Mesendoderm (in vitro differentiated cells): ENCODE data around the gene RRAS2.

Source experiments
- DNase-seq: peaks from one replicate; pipeline ENCODE4 v3.0.0; 2013
- H2AK5ac ChIP-seq: 2 replicates; pipeline ENCODE4 v1.6.1; 2013; ENCODE audit warnings: low read length, inconsistent platforms
- H2BK120ac ChIP-seq: 2 replicates; pipeline ENCODE4 v1.6.1; 2013; ENCODE audit warnings: low read depth, mild to moderate bottlenecking, low read length, moderate library complexity, mixed read lengths
- H2BK15ac ChIP-seq: replicated peaks from 2 replicates; pipeline ENCODE4 v1.6.1; 2013; ENCODE audit warnings: low read depth, mild to moderate bottlenecking, moderate library complexity
- H2BK5ac ChIP-seq: 2 replicates; pipeline ENCODE4 v1.6.1; 2013; ENCODE audit warnings: low read length, inconsistent platforms
- H3K18ac ChIP-seq: 2 replicates; pipeline ENCODE4 v1.6.1; 2013; ENCODE audit warnings: mild to moderate bottlenecking, low read length, mixed read lengths
- H3K23ac ChIP-seq: one replicate; pipeline ENCODE4 v1.6.1; 2013; ENCODE audit warnings: low read length
- H3K27ac ChIP-seq: 2 replicates; pipeline ENCODE4 v1.5.1; 2013; ENCODE audit warnings: low read depth, mild to moderate bottlenecking, inconsistent platforms, low read length, moderate library complexity
- H3K27me3 ChIP-seq: 2 replicates; pipeline ENCODE4 v1.6.1; 2013; ENCODE audit warnings: low read length, control low read depth, mild to moderate bottlenecking, inconsistent platforms; ENCODE audit not compliant: insufficient read depth, poor library complexity
- H3K36me3 ChIP-seq: 2 replicates; pipeline ENCODE4 v1.6.1; 2013; ENCODE audit warnings: low read length, inconsistent platforms; ENCODE audit not compliant: control insufficient read depth, insufficient read depth
- H3K4ac ChIP-seq: one replicate; pipeline ENCODE4 v1.6.1; 2013; ENCODE audit warnings: low read depth, mild to moderate bottlenecking, low read length, moderate library complexity
- H3K4me1 ChIP-seq: 2 replicates; pipeline ENCODE4 v1.6.1; 2013; ENCODE audit warnings: low read depth, low read length, inconsistent platforms; ENCODE audit not compliant: control insufficient read depth
- H3K4me2 ChIP-seq: 2 replicates; pipeline ENCODE4 v1.6.1; 2013; ENCODE audit warnings: low read length
- H3K4me3 ChIP-seq: 2 replicates; pipeline ENCODE4 v1.5.1; 2013; ENCODE audit warnings: mild to moderate bottlenecking, low read length
- H3K56ac ChIP-seq: one replicate; pipeline ENCODE4 v1.6.1; 2013; ENCODE audit warnings: low read length
- H3K79me1 ChIP-seq: 2 replicates; pipeline ENCODE4 v1.6.1; 2013; ENCODE audit warnings: low read length, inconsistent platforms
- H3K79me2 ChIP-seq: 2 replicates; pipeline ENCODE4 v1.6.1; 2013; ENCODE audit warnings: mild to moderate bottlenecking, low read length; ENCODE audit not compliant: control insufficient read depth, insufficient read depth
- H3K9ac ChIP-seq: 2 replicates; pipeline ENCODE4 v1.6.1; 2013; ENCODE audit warnings: low read length, inconsistent platforms
- H4K5ac ChIP-seq: one replicate; pipeline ENCODE4 v1.6.1; 2013; ENCODE audit warnings: low read length
- H4K8ac ChIP-seq: one replicate; pipeline ENCODE4 v1.6.1; 2013; ENCODE audit warnings: low read depth, mild to moderate bottlenecking, control low read depth, low read length, moderate library complexity
- WGBS: extraction: QIAGEN DNeasy Blood & Tissue Kit; methylation state at CpG from one replicate; pipeline ENCODE4 v1.1.7; 2013; ENCODE audit warnings: low lambda C conversion rate, missing lambda C conversion rate; ENCODE audit not compliant: insufficient coverage; ENCODE audit errors: extremely low coverage; 5-methylcytosine and 5-hydroxymethylcytosine counted together

The RRAS2 gene

DNA sequence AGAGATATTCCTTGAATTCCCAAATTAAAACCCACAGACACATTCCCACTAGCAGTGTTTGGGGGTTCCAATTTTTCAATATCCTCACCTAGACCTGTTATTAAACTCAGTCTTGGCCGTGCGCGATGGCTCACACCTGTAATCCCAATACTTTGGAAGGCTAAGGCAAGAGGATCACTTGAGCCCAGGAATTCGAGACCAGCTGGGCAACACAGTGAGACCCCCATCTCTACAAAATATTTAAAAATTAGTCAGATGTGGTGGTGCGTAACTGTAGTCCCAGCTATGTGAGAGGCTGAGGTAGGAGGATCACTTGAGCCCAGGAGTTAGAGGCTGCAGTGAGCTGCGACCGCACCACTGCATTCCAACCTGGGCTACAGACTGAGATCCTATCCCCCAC lies 53.3 kb downstream of the RRAS2 start:
- Histone ChIP-seq H3K4ac (no peak overlapping the region), H2BK5ac (no peak overlapping the region), H3K4me1 (peaks cover 13% of the 10 kb centered on the region), H3K4me3 (no peak overlapping the region), H2BK15ac (no peak overlapping the region), H3K79me2 (peaks cover 82% of the 10 kb centered on the region), H3K4me2 (no peak overlapping the region), H4K5ac (no peak overlapping the region), H3K27ac (no peak overlapping the region), H3K18ac (no peak overlapping the region), H3K79me1 (peaks cover 3% of the 10 kb centered on the region), H2BK120ac (no peak overlapping the region), H3K36me3 (no peaks in the 10 kb centered on the region), H3K9ac (no peak overlapping the region), H4K8ac (no peak overlapping the region), H2AK5ac (no peak overlapping the region), H3K56ac (no peak overlapping the region), H3K27me3 (no peaks in the 10 kb centered on the region), H3K23ac (no peak overlapping the region)
- no CpG with 5 or more reads among the region's 7 CpGs for WGBS
- DNase-seq = no peak

GRCh38 chr11:14304601-14305000 lies 54.4 kb downstream of the RRAS2 start:
- no peak overlapping the region for H2BK15ac ChIP-seq
- H3K18ac ChIP-seq = no peak overlapping the region
- no peaks in the 10 kb centered on the region for H3K36me3 ChIP-seq
- H3K9ac ChIP-seq = no peak overlapping the region
- H3K23ac ChIP-seq = no peak overlapping the region
- peaks cover 9% of the 10 kb centered on the region for H3K4me1 ChIP-seq
- no peak overlapping the region for H4K8ac ChIP-seq
- H2AK5ac ChIP-seq = no peak overlapping the region
- H4K5ac ChIP-seq = no peak overlapping the region
- H3K56ac ChIP-seq = no peak overlapping the region
- no peak overlapping the region for H3K4me2 ChIP-seq
- no peaks in the 10 kb centered on the region for H3K27me3 ChIP-seq
- peak; percentile 55 for DNase-seq
- H2BK5ac ChIP-seq = no peak overlapping the region
- H2BK120ac ChIP-seq = no peak overlapping the region
- no peak overlapping the region for H3K4ac ChIP-seq
- no peak overlapping the region for H3K4me3 ChIP-seq
- no peak overlapping the region for H3K27ac ChIP-seq
- H3K79me1 ChIP-seq = peaks cover 5% of the 10 kb centered on the region
- H3K79me2 ChIP-seq = peaks cover 82% of the 10 kb centered on the region

DNA sequence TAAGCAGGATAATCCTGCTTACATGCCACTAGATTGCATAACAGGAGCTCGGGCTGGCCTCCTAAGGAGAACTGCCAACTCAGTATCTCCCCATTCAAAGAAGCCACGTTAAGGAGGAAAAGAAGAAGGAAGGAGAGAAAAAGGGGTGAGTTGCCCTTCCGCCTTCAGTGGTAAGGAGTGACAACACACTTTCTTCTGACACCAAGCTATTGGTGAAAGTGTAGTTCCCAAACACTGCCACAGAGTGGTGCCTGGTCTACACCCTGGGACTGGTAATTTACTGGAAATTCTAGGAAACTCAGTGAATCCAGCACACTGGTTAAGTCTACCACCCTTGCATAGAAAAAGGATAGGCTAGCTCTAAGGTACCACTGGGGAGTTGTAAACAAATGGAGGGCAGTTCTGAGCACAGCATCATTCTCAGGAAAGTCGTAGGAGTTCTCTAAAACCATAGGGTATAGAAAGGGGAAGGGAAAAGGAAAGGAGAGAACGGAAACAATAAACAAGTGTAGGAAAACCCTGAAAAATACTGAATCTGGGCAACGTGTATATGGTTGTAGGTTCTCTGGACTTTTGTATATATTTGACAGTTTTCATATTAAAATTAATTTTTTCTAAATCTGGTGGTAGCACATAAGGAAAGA lies 58.2 kb downstream of the RRAS2 start:
- no peak overlapping the region for H4K5ac ChIP-seq
- H2BK120ac ChIP-seq = no peak overlapping the region
- no peak overlapping the region for H4K8ac ChIP-seq
- H3K9ac ChIP-seq = no peak overlapping the region
- no peaks in the 10 kb centered on the region for H3K36me3 ChIP-seq
- H3K79me2 ChIP-seq = peaks cover 79% of the 10 kb centered on the region
- H3K18ac ChIP-seq = no peak overlapping the region
- H3K4me3 ChIP-seq = no peak overlapping the region
- H2BK5ac ChIP-seq = no peak overlapping the region
- H3K4ac ChIP-seq = no peak overlapping the region
- no peaks in the 10 kb centered on the region for H3K27me3 ChIP-seq
- no peak overlapping the region for H3K23ac ChIP-seq
- H2AK5ac ChIP-seq = no peak overlapping the region
- peaks cover 4% of the 10 kb centered on the region for H3K79me1 ChIP-seq
- no peak overlapping the region for H3K56ac ChIP-seq
- no CpG with 5 or more reads among the region's 6 CpGs for WGBS
- H3K4me1 ChIP-seq = peaks cover 6% of the 10 kb centered on the region
- H2BK15ac ChIP-seq = no peak overlapping the region
- peak; percentile 94 for DNase-seq
- no peak overlapping the region for H3K27ac ChIP-seq
- no peak overlapping the region for H3K4me2 ChIP-seq

DNA sequence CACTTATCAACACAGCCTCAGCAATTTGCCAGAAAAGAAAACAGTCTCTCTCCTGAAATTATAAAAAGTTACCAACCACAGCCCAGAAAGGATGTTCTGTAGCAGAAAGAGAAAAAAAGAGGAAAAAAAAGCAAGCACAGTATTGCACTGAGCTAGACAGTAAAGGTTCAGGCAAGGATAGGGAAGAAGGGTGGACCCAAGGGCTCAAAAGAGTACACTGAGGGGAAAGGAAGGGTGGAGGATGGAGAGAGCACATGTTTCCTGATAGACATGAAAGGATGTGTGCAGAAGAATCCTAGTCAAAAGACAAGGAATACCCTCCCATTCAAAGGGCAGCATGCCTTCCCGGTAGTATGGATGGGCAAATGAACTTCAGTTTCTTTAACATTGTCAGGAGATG lies 59.1 kb downstream of the RRAS2 start:
- no peak overlapping the region for H3K18ac ChIP-seq
- DNase-seq = no peak
- no peak overlapping the region for H2BK5ac ChIP-seq
- no peak overlapping the region for H2AK5ac ChIP-seq
- no peak overlapping the region for H3K56ac ChIP-seq
- H3K4ac ChIP-seq = no peak overlapping the region
- H3K27ac ChIP-seq = no peak overlapping the region
- H3K23ac ChIP-seq = no peak overlapping the region
- no peak overlapping the region for H3K4me3 ChIP-seq
- H3K4me1 ChIP-seq = peaks cover 6% of the 10 kb centered on the region
- H3K27me3 ChIP-seq = no peaks in the 10 kb centered on the region
- H3K79me1 ChIP-seq = peaks cover 4% of the 10 kb centered on the region
- H4K5ac ChIP-seq = no peak overlapping the region
- H3K4me2 ChIP-seq = no peak overlapping the region
- H3K9ac ChIP-seq = no peak overlapping the region
- H4K8ac ChIP-seq = no peak overlapping the region
- no peaks in the 10 kb centered on the region for H3K36me3 ChIP-seq
- H2BK15ac ChIP-seq = no peak overlapping the region
- WGBS = no CpG with 5 or more reads among the region's 1 CpG
- peaks cover 70% of the 10 kb centered on the region for H3K79me2 ChIP-seq
- no peak overlapping the region for H2BK120ac ChIP-seq

- H3K27me3 ChIP-seq = no peaks in the 10 kb centered on the region
- no peak overlapping the region for H2BK15ac ChIP-seq
- no peak overlapping the region for H3K23ac ChIP-seq
- H3K79me1 ChIP-seq = peaks cover 1% of the 10 kb centered on the region
- H3K36me3 ChIP-seq = no peaks in the 10 kb centered on the region
- H3K27ac ChIP-seq = no peak overlapping the region
- no peaks in the 10 kb centered on the region for H3K4me1 ChIP-seq
- no peak overlapping the region for H3K18ac ChIP-seq
- H3K4me3 ChIP-seq = no peak overlapping the region
- no peak overlapping the region for H3K4ac ChIP-seq
- H3K79me2 ChIP-seq = peaks cover 1% of the 10 kb centered on the region
- no CpG with 5 or more reads among the region's 3 CpGs for WGBS
- no peak overlapping the region for H2BK120ac ChIP-seq
- H2BK5ac ChIP-seq = no peak overlapping the region
- DNase-seq = peak; percentile 78
- no peak overlapping the region for H3K4me2 ChIP-seq
- no peak overlapping the region for H4K8ac ChIP-seq
- H3K56ac ChIP-seq = no peak overlapping the region
- H3K9ac ChIP-seq = no peak overlapping the region
- no peak overlapping the region for H2AK5ac ChIP-seq
- no peak overlapping the region for H4K5ac ChIP-seq
These were observed 68.6 kb downstream of the RRAS2 start for GRCh38 chr11:14290422-14290821.
